SU-DHL-6 (cell line): Measurements from ENCODE around the gene KRTAP27-1.

Experiments
- H2AFZ ChIP-seq: fragments of 200-600 bp; sonication (generic); 2 replicates; pipeline ENCODE4 v1.6.1; 2014; ENCODE audit warnings: low read depth, mild to moderate bottlenecking, moderate library complexity, mixed read lengths, antibody characterized with exemption, low read length; ENCODE audit not compliant: severe bottlenecking
- H3F3A ChIP-seq: fragments of 200-600 bp; shearing (Covaris generic); 2 replicates; pipeline ENCODE4 v1.6.0; 2016; ENCODE audit warnings: antibody characterized with exemption, mild to moderate bottlenecking; ENCODE audit not compliant: insufficient read depth
- H3K27ac ChIP-seq: fragments of 200-600 bp; sonication (generic); 2 replicates; pipeline ENCODE4 v1.5.1; 2016; ENCODE audit warnings: low read depth, mild to moderate bottlenecking, low read length, moderate library complexity, mixed read lengths
- H3K27me3 ChIP-seq: fragments of 200-600 bp; sonication (generic), shearing (Covaris generic); 2 replicates; pipeline ENCODE4 v1.6.0; 2014; ENCODE audit warnings: mild to moderate bottlenecking, low read length
- H3K36me3 ChIP-seq: fragments of 200-600 bp; sonication (generic); 2 replicates; pipeline ENCODE4 v1.6.1; 2014; ENCODE audit warnings: mild to moderate bottlenecking, low read length, mixed read lengths
- H3K4me2 ChIP-seq: fragments of 300-600, 200-600 bp; shearing (Covaris generic), sonication (generic); 2 replicates; pipeline ENCODE4 v1.6.0; 2014; ENCODE audit warnings: low read length, low read depth, mild to moderate bottlenecking; ENCODE audit not compliant: poor library complexity, severe bottlenecking
- H3K4me3 ChIP-seq: fragments of 200-600 bp; sonication (generic); 2 replicates; pipeline ENCODE4 v1.5.1; 2014; ENCODE audit warnings: antibody characterized with exemption, low read length, mild to moderate bottlenecking, mixed read lengths; ENCODE audit not compliant: insufficient read depth, poor library complexity, severe bottlenecking
- H3K79me2 ChIP-seq: fragments of 200-600 bp; sonication (generic); 2 replicates; pipeline ENCODE4 v1.6.1; 2014; ENCODE audit warnings: mild to moderate bottlenecking, low read length, moderate library complexity; ENCODE audit not compliant: insufficient read depth
- H3K9ac ChIP-seq: fragments of 200-600 bp; sonication (generic); 2 replicates; pipeline ENCODE4 v1.7.0; 2014; ENCODE audit warnings: mild to moderate bottlenecking, low read length
- H3K9me2 ChIP-seq: fragments of 200-600 bp; sonication (generic); replicated peaks from 2 replicates; pipeline ENCODE4 v1.6.1; 2014; ENCODE audit warnings: low read length; ENCODE audit not compliant: insufficient read depth
- H3K9me3 ChIP-seq: fragments of 200-600 bp; sonication (generic); 2 replicates; pipeline ENCODE4 v1.6.1; 2014; ENCODE audit warnings: low read length, mixed read lengths; ENCODE audit not compliant: insufficient read depth
- H4K20me1 ChIP-seq: fragments of 200-600 bp; sonication (generic); 2 replicates; pipeline ENCODE4 v1.6.1; 2014; ENCODE audit warnings: low read depth, mild to moderate bottlenecking, antibody characterized with exemption, low read length, moderate library complexity, mixed read lengths
- CTCF ChIP-seq: fragments of 200-600 bp; sonication (generic); IDR thresholded peaks from one replicate; pipeline ENCODE4 v1.5.1; 2017; ENCODE audit warnings: antibody characterized with exemption, mild to moderate bottlenecking, low read length, moderate library complexity; ENCODE audit not compliant: insufficient read depth, poor library complexity, severe bottlenecking
- EZH2phosphoT487 ChIP-seq: fragments of 200-600 bp; sonication (generic), shearing (Covaris generic); conservative IDR thresholded peaks from 2 replicates; pipeline ENCODE4 v1.6.1; 2018; ENCODE audit warnings: mild to moderate bottlenecking, antibody characterized with exemption, low read length, moderate library complexity, mixed read lengths

The KRTAP27-1 gene

DNA sequence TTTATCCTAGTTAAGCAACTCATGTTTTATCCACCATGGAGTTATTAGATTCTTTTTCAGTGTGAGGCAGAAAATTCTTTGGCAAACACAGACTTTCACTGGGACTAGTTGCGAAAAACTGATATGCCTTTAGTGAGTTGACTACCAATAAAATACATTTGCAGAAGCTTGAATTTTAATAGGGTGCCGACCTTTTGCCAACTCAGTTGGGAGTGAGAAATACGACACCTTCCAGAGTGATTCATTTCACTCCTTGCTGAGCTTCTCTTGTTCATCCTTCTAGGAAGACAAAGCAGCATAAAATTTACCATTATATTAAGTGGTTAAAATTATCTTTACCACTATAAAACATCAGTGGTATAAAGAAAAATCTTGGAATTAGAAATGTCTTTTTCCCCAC is 12.1 kb upstream of the KRTAP27-1 start:
- H2AFZ ChIP-seq = no peak overlapping the region
- no peak for TF ChIP-seq EZH2phosphoT487
- TF ChIP-seq CTCF = no peak

DNA sequence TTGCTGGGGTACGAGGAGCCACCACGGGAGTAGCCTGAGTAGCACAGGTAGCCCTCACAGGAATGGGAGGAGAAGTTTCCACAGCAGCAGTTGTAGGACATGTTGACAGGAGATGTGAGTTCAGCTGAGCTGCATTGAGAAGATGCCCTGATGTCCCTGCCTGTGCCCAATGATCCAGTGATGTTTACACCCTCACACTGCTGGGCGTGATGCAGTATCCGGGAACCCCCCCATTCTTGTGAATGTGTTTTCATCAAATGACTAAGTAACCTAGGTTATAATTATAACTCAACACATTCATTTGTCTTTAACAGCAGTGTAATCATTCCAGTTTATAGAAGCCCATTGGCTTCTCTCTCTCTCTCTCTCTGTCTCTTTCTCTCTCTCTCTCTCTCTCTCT is 11.0 kb upstream of the KRTAP27-1 start, which contains the start of gene KRTAP23-1:
Gene KRTAP23-1 (minus strand): TSS at position 101 of the 400 bp plus-strand sequence. CDS start 0 bp downstream, at position 101.
- H3K4me2 ChIP-seq = no peak within 1 kb of the TSS

More for the DNA sequence above, 12.1 kb upstream of the KRTAP27-1 start:
- H3K9me2 ChIP-seq = no peaks in the 10 kb centered on the region
- H3K4me2 ChIP-seq = no peak overlapping the region
- no peak overlapping the region for H3K27ac ChIP-seq
- no peaks in the 10 kb centered on the region for H3K36me3 ChIP-seq
- H3K9me3 ChIP-seq = no peaks in the 10 kb centered on the region
- no peaks in the 10 kb centered on the region for H4K20me1 ChIP-seq
- H3K79me2 ChIP-seq = no peaks in the 10 kb centered on the region
- H3K4me3 ChIP-seq = no peak overlapping the region
- H3K27me3 ChIP-seq = no peaks in the 10 kb centered on the region
- H3F3A ChIP-seq = no peaks in the 10 kb centered on the region
- H3K9ac ChIP-seq = no peak overlapping the region

GRCh38 chr21:30345014-30345413 is 7.5 kb upstream of the KRTAP27-1 start:
- Histone ChIP-seq H3K9me2 (no peaks in the 10 kb centered on the region), H4K20me1 (no peaks in the 10 kb centered on the region), H3K9me3 (no peaks in the 10 kb centered on the region), H3F3A (no peaks in the 10 kb centered on the region), H3K4me3 (no peak overlapping the region), H3K27ac (no peak overlapping the region), H3K27me3 (no peaks in the 10 kb centered on the region), H2AFZ (no peak overlapping the region), H3K9ac (no peak overlapping the region), H3K36me3 (no peaks in the 10 kb centered on the region), H3K4me2 (no peak overlapping the region), H3K79me2 (no peaks in the 10 kb centered on the region)
- TF ChIP-seq EZH2phosphoT487 = no peak
- TF ChIP-seq CTCF = no peak

More for the DNA sequence above, 11.0 kb upstream of the KRTAP27-1 start, which contains the start of gene KRTAP23-1:
- H3K4me3 ChIP-seq = no peak within 1 kb of the TSS
- no peaks in the 10 kb centered on the region for H3K27me3 ChIP-seq
- no peak within 1 kb of the TSS for H2AFZ ChIP-seq
- H3K9me3 ChIP-seq = no peaks in the 10 kb centered on the region
- no peak for TF ChIP-seq CTCF
- TF ChIP-seq EZH2phosphoT487 = no peak
- H3F3A ChIP-seq = no peaks in the 10 kb centered on the region
- H3K36me3 ChIP-seq = no peaks in the 10 kb centered on the region
- no peak within 1 kb of the TSS for H3K9ac ChIP-seq
- no peaks in the 10 kb centered on the region for H4K20me1 ChIP-seq
- no peak within 1 kb of the TSS for H3K27ac ChIP-seq
- no peaks in the 10 kb centered on the region for H3K9me2 ChIP-seq
- no peaks in the 10 kb centered on the region for H3K79me2 ChIP-seq
